Middle frontal gyrus (tissue), 1 donor: ENCODE data around the gene RNGTT.
"Not testable (repeated sequence)": the region's sequence is repeated elsewhere in the genome, so short reads cannot be mapped to it uniquely, and the experiment has no call there.

Experiments
- DNase-seq: peaks from one replicate; pipeline ENCODE4 v3.0.0-alpha.2; 2015; ENCODE audit warnings: low spot score; ENCODE audit errors: extremely low spot score

Gene RNGTT

DNA sequence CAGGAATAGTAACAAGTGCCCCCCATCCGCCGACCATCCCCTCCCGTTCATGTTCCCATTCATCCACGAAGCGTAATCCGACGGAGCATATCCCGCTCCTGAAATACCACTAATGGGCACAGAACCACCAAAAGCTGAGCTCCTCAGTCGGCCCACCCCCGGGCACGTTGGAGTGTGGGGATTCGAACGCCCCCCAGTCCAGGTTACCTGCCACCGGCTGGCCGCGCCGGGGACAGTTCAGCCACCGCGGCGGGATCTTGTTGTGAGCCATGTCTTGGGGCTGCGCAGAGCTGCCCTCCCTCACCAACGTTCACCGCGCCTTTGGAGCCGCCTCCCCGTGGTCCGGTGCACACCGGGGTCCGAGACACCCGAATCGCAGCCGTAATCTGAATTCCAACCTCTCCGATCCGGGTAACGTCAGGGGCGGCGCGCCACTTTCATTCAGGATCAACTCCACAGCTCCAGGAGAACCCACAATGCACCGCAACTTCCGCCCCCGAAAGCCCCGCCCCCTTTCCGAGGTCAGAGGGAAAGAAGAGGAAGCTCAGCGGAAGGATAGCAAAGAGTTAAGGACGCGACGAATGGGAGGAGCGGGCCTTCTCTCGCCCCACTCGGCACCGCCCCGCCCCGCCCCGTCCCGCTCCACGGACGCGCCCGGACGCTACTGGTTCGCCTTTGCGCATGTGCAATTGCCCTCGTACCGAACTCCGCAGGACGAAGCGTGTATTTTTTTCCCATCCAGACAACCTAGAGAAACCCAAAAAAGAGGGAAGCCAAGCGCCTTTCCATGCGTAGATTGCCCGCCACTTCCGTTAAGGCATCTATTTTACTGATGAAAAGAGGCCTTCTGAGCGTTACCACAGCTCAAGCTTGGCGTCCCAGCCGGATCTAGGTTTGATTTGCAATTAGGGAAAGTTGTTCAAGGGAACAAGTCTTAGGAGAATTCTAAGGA, at the start of gene RNGTT:
Gene RNGTT, minus strand, starts transcription at position 480 of the 952 bp plus-strand sequence. Its CDS starts 209 bp downstream, at position 271.
- DNase-seq, result peak; percentile 94

DNA sequence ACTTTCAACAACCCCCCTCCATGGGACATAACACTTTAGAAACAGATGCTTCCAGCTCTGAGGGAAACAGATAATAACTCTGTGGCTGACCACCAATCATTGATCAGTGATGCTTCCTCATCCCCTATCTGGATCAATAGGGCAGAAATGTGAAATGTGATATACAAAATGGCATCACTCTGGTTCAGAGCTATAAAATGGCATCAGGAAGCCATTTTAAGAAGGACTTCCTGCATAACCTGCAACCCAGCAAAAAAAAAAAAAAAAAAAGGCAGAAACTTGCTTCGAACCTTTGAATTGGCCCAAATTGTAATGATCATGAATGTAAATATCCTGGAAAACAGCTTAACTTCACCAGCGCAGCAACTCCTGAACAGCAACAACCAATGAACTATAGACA, 48.0 kb upstream of the RNGTT start:
- no peak for DNase-seq

DNA sequence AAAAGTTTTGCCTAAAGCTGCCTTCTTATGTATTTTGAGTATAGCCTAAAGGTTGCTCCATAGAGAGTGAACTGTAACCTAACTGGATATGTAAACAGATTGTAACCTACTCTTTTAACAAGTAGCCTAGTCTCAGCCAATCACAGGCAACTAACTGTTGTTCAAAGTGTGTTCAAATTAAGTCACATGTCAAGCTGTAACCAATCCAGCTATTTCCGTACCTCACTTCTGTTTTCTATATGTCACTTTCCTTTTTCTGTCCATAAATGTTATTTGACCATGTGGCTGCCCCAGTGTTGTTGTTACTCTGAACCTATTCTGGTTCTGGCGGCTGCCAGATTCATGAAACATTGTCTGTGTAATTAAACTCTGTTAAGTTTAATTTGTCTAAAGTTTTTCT, 47.4 kb upstream of the RNGTT start:
- no peak for DNase-seq

DNA sequence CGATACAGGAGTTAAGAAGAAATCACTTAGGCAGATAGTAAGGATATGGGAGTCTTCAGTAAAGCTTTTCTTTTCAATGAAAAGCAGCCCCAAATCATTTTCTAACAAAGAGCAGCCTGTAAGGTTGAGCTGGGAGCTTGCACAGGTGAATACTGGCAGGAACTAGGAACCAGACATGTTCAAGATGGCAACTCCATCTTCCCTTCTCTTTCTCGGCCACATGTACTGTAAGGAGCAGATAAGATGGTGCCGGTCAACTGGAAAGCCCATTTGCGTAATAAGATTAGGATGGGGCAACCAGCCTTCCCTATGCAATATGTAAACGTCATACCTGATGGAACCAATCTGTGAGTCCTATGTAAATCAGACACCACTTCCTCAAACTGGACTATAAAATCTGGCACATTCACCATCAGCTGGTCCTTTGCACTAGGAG, 46.2 kb upstream of the RNGTT start:
- DNase-seq, result no peak

DNA sequence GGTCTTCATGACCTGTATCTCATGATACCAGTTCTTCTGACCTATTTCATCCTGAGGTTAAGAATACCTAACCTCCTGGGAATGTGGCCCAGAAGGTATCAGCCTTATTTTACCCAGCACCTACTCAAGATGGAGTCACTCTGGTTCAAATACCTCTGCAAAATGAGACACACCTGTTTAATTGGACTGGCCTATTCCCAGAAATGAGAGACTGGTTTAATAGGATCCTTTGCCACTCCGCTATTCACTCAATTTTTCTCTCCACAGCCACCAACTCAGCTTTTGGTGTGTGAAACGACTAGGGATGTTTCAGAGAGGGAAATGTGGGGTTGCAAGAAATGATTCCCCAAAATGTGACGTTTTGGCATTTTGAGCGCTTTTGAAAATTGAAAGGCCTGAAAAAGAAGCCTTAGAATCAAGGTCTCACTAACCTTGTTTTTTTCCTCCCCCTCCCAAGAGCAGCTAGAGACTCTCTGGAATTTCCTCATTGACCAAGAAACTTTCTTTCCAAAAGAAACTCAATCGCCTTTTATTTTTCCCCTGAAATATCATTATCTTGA, 45.5 kb upstream of the RNGTT start:
- no peak for DNase-seq

DNA sequence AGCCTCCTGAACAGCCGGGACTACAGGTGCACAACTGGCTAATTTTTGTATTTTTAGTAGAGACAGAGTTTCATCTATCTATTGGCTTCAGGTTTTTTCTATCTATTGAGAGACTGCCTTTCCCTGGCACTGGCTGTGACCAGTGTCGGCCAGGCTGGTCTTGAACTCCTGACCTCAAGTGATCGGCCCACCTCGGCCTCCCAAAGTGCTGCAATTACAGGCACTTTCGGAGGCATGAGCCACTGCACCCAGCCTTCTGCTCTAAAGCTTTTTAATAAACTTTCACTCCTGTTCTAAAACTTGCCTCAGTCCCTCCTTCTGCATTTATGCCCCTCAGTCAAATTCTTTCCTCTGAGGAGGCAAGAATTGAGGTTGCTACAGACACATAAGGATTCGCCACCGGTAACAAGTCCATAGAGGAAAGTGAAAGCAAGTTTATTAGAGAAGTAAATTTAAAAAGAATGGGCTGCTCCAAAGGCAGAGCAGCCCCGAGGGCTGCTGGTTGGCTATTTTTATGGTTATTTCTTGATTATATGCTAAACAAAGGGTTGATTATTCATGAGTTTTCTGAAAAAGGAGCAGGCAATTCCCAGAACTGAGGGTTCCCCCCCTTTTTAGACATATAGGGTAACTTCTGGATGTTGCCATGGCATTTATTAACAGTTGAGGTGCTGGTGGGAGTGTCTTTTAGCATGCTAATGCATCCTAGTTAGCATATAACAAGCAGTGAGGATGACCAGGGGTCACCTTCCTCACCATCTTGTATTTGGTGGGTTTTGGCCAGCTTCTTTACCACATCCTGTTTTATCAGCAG, 44.8 kb upstream of the RNGTT start:
- DNase-seq, result no peak

DNA sequence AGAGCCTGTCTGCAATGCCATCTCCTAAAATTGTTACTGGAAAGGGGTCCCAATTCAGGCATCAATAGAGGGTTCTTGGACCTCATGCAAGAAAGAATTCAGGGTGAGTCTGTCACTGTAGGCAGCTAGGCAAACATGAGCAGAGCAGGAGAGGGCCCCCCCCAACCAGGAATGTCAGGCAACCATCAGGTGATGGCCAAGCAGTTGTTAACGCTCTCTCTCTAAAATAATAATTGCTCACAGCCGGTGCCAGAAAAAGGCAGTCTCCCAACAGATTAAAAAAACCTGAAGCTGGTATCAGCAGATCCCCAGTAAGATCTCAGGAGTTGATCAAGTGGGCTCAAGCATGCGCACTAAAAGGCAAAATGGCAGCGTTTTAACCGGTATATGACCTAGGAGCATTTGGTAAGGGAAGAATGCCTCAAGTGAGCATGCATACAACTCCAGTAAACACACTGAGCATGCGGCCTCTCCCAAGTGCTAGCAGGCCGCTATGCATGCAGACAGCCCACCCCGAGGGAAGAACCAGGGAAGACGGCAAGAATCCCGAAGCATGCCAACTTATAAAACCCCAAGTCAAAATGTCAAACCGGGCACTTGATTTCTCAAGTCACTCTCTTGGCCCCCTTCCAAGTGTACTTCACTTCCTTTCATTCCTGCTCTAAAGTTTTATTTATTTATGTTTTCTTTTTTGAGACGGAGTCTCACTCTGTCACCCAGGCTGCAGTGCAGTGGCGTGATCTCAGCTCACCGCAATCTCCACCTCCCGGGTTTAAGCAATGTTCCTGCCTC, 44.0 kb upstream of the RNGTT start:
- DNase-seq, result no peak

DNA sequence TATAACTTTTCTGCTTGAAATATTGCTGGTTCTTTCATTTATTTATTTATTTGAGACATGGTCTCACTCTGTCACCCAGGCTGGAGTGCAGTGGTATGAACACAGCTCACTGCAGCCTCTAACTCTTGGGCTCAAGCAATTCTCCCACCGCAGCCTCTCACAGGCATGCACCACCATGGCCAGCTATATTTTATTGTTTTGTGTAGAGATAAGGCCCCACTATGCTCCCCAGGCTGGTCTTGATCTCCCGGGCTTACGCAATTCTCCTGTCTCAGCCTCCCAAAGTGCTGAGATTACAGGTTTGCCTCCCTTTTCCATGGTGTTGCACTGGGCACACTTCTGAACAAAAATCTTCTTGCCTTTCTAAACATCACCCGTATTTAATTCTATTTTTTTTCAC, 39.1 kb upstream of the RNGTT start:
- DNase-seq, result no peak

DNA sequence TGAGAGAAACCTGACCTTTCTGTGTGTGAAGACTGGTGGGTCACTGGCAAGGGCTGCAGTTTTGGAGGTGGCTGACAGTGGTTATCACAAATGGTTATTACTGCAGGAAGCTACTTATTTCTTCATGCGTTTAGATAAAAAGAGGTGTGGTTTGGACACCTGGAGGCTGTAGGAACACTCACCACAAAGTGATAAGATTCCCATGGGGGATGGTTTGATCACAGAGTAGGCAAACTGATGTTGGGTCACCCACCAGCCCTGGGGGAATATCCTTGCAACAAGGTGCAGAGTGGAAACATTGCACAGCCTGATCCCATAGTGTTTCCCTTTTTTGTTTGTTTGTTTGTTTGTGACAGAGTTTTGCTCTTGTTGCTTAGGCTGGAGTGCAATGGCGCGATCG, 33.9 kb upstream of the RNGTT start:
- DNase-seq, result no peak

DNA sequence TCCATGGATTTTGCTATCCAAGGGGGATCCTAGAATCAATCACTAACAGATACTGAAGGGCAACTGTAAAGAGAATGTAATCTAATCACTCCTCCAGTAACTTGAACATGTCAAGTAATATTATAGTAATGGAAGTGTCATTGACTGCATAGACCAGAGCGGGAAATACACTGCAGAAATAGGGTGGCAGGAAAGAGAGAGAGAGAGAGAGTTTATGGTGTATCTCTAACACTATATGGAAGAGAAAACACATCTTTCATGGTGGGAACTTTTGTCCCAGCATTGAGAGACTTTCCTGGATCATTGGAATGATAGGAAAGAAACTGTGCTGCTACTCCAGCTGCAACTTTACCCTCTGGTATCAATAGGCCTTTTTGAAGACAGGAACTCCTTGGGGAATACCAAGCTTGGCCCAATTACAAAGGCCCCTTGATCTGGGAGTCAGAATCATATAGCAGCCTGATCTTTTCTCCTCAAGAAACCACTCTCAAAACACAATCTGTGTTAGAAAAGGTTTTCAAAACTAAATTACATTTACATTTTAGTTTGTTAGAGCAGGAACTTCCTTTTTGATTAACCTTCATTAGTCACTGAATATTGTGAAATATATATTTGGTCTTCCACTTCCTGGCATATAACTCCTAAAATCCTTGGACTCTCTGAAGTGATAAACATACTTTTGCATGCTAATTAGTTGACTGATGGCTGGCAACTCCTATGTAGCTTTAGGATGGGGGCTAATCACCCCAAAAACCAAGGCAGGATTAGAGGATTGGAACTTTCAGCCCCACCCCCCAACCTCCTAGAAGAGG, 29.5 kb upstream of the RNGTT start:
- DNase-seq, result no peak

DNA sequence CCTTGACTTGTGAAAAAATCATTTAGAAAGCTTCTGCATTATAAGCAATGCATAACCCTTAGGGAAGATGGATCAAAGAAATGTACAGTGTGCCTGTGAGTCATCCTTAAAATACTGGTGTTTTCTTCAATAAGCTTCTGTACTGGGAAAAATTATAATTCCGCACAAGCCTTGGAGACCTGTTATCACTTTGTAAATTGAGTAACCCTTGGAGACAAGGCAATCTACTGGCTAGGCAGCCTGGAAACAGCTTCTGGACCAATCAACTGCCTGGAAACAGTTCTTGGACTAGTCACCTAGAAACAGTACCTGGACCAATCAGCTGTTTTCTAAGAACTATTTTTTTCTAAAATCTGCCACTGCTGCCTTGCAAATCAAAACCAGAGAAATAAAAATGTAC, 25.8 kb upstream of the RNGTT start:
- no peak for DNase-seq

DNA sequence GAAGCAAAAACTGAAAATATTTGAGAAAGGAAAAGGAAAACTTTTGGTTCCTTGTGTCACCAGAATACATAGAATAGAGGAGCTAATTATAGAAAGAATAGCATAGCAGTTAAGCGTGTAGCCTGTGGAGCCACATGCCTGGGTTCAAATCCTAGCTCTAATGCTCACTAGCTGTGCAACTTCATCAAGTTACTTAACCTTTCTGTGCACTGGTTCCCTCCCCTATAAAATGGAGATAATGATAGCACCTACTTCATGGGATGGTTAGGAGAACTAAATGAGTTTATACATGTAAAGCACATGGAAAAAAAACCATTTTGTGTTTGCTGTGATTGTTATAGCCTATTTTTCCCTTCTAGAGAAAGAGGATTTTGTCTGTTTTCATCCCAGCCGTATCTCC, 24.5 kb upstream of the RNGTT start:
- DNase-seq, result no peak

DNA sequence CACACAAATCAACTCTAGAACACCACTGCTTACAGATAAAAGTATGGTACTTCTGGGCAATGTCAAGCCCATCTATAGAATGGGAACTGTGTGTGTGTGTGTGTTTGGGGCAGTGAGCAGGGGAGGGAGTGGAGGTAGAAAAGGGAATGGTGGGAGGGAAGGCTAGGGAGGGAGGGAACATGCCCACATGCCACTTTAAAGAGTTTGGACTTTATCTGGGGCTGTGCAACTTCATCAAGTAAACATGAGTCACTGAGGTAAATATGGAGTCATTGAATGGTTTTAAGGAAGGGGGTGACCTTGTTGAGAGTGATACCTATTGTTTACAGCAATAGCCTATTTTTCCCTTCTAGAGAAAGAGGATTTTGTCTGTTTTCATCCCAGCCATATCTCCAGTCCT, 22.5 kb upstream of the RNGTT start:
- no peak for DNase-seq

DNA sequence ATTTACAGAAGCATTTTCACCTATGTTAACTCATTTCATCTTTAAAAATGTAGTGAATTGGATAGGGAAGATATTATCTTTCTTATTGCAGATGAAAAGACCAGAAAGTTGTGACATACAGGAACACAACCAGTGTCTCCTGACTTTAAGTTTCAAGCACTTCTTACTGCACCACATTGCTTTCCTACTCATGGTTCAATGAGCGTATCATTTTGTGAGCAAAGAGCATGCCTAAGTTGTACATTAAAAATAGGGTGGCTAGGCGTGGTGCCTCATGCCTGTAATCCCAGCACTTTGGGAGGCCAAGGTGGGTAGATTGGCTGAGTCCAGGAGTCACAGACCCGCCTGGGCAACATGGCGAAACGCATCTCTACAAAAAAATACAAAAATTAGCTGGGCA, 21.2 kb upstream of the RNGTT start:
- DNase-seq, result no peak

DNA sequence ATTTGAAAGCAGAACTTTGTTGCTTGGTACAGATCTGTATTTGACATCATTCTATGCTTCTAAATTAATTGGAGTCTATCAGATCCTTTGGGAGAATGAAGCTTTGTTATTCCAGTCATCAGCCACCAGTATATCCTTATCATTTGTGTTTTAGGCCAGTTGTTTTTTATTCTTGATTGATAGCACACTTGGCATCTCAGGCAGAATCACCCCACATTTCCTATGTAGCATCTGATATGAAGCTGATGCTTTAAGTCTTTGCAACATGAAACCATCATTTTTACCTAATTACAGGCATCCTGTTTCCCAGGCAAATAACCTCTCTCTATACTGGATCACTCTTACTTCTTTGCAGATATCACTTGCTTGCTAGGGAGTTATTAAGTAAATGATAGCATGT, 20.7 kb upstream of the RNGTT start:
- no peak for DNase-seq

DNA sequence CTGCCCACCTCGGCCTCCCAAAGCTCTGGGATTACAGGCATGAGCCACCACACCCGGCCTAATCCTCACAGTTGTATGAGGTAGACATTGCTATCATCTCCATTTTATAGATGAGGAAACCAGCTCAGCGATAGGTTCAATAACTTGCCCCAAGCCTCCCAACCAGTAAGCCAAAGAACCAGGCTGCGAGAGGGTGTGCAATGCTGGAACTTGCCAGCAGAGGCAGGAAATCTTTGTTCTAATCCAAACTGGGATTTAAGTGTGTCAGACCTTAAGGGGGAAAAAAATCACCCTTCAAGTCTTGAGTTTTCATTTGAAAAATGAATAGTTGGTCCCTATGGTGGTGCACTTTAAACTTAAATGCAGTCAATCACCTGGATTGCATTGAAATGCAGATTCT, 20.1 kb upstream of the RNGTT start:
- no peak for DNase-seq

DNA sequence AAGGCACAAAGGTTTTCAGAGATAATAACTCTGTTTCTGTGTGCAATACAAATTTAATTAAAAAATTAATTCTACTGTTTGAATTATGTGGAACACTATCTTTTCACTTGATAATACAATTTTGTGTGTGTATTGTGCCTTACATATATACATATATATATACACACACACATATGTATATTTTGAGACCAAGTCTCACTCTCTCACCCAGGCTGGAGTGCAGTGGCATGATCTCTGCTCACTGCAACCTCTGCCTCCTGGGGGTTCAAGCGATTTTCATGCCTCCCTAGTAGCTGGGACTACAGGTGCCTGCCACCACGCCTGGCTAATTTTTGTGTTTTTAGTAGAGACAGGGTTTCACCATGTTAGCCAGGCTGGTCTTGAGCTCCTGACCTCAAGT, 19.7 kb upstream of the RNGTT start:
- DNase-seq, result not testable (repeated sequence)

DNA sequence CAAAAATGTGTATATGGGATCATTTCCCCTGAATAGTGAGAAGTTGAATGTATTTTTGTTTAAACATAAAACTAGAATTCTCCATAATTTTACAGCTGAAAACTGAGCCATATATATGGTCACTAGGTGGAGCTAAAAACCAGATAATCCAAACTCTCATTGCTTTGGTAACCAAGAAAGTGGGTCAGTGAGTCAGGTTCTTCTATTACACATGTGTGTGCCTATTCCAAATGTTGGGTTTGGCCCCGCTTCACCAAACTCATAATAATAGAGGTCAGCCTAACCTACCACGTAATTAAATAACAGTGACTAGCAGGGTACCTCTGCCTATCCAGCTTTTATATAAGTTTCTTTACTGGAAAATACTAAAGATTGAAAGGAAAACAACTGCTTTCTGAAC, 19.3 kb upstream of the RNGTT start:
- peak; percentile 6 for DNase-seq

DNA sequence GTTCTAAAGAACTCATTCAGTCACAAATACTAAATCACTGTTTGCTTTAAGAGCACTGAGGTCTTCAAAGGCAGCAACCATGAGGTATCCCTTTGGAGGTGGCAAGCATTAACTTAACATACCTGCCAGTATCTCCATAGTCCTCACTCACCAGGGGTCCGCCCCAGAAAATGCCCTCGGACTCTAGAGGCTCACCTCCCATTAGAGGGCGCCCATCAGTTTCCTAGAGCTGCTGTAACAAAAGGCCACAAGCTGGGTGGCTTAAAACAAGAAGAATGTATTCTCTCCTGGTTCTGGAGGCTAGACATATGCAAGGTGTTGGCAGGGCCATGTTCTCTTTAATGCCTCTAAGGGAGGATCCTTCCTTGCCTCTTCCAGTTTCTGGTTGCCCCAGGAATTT, 12.0 kb upstream of the RNGTT start:
- DNase-seq, result no peak
